Activated T-cell treated with anti-CD3 and anti-CD28 coated beads, Interleukin-2, amount 50 U/mL, for 72 hours (primary cell): ENCODE measurements around the gene KCNV2. TPM values are rescaled to one million over a fixed set of nuclear protein-coding genes. Genes with fewer than 3 reads are reported as not detected.

Experiments used
- ATAC-seq, 2 donors: fragments of 150-1000 bp; cut with Tn5 transposase; replicated peaks in 1 of 2; 2 replicates each; pipeline ENCODE4 v1.10.0; 2021; ENCODE audit warnings: moderate library complexity in 2 of 2, mild to moderate bottlenecking in 1 of 2
- DNase-seq, 2 donors: peaks; one replicate each; pipeline ENCODE4 v3.0.0; 2021 to 2022; ENCODE audit warnings: mixed read lengths in 1 of 2
- H3K27ac Mint-ChIP-seq: one replicate; pipeline ENCODE4 v1.8.0; 2022; ENCODE audit warnings: mild to moderate bottlenecking, moderate library complexity, mixed read lengths
- H3K27me3 Mint-ChIP-seq: one replicate; pipeline ENCODE4 v1.8.0; 2022; ENCODE audit warnings: low read depth, mixed read lengths
- H3K36me3 Mint-ChIP-seq, 2 donors: one replicate each; pipeline ENCODE4 v1.8.0; 2022; ENCODE audit warnings: mixed read lengths in 2 of 2, mild to moderate bottlenecking in 1 of 2; ENCODE audit not compliant: insufficient read depth in 2 of 2
- H3K4me1 Mint-ChIP-seq: one replicate; pipeline ENCODE4 v1.8.0; 2022; ENCODE audit warnings: low read depth, mixed read lengths
- H3K4me3 Mint-ChIP-seq, 2 donors: one replicate each; pipeline ENCODE4 v1.8.0; 2022; ENCODE audit warnings: mild to moderate bottlenecking in 2 of 2, mixed read lengths in 2 of 2, moderate library complexity in 2 of 2
- H3K9me3 Mint-ChIP-seq, 2 donors: one replicate each; pipeline ENCODE4 v1.8.0; 2022; ENCODE audit warnings: mixed read lengths in 2 of 2
- total RNA-seq, 2 donors: library from RNA; stranded (reverse); gene quantifications; one replicate each; pipeline ENCODE4 v1.2.3, GENCODE V29; 2022

Gene KCNV2
- not detected for total RNA-seq

- H3K4me1 Mint-ChIP-seq = no peaks in the 10 kb centered on the region
- no peak for ATAC-seq
Observed at GRCh38 chr9:2717385-2717784, at the start of gene KCNV2. Gene KCNV2 (plus strand): TSS chr9:2717510. CDS start chr9:2717740, 230 bp downstream.

GRCh38 chr9:2673161-2673560 lies 44.1 kb upstream of the KCNV2 start:
- ATAC-seq = no peak
- H3K36me3 Mint-ChIP-seq = no peaks in the 10 kb centered on the region
- no peaks in the 10 kb centered on the region for H3K9me3 Mint-ChIP-seq
- no peaks in the 10 kb centered on the region for H3K4me1 Mint-ChIP-seq
- H3K27me3 Mint-ChIP-seq = no peaks in the 10 kb centered on the region
- no peak for DNase-seq
- H3K4me3 Mint-ChIP-seq = no peak overlapping the region
- H3K27ac Mint-ChIP-seq = no peak overlapping the region

More at GRCh38 chr9:2717385-2717784, at the start of gene KCNV2:
- H3K27ac Mint-ChIP-seq = no peak within 1 kb of the TSS
- H3K9me3 Mint-ChIP-seq = peaks cover 3% of the 10 kb centered on the region in 2 donors
- H3K36me3 Mint-ChIP-seq = peaks cover 4 to 9% of the 10 kb centered on the region in 2 donors
- no peaks in the 10 kb centered on the region for H3K27me3 Mint-ChIP-seq
- H3K4me3 Mint-ChIP-seq = no peak within 1 kb of the TSS
- no peak for DNase-seq

DNA sequence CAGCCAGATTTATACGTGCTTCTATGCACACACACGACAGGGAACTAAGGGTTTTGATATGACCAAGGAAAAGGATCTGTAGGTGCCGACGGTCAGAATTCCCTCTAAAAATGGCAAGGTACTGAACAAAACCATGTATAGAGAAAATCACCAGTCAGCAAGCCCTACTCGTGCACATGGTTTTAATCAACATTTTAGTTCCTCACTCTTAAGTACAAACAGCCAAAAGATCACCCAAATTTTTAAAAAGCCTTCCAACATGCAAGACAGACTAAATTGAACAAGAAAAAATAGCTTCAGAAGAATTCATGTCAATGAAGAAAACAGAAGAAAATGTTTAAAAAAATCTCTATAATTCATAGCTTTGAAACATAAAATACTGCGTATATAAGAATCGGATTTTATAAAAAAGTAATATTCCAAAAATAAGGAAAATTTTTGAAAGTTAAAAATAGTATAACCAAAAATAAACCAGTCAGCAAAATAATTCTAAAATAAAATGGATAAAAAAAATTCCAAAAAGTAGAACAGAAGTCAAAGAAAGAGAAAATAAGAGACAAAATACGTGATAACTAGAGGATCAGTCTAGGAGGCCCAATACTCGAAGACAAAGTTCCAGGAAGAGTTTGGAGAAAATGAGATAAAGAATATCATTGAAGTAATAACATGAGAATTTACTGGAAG lies 43.0 kb upstream of the KCNV2 start:
- DNase-seq = no peak
- Mint-ChIP-seq H3K36me3 (no peaks in the 10 kb centered on the region), H3K4me1 (no peaks in the 10 kb centered on the region), H3K9me3 (no peaks in the 10 kb centered on the region), H3K27ac (no peak overlapping the region), H3K4me3 (no peak overlapping the region), H3K27me3 (no peaks in the 10 kb centered on the region)
- ATAC-seq = no peak

DNA sequence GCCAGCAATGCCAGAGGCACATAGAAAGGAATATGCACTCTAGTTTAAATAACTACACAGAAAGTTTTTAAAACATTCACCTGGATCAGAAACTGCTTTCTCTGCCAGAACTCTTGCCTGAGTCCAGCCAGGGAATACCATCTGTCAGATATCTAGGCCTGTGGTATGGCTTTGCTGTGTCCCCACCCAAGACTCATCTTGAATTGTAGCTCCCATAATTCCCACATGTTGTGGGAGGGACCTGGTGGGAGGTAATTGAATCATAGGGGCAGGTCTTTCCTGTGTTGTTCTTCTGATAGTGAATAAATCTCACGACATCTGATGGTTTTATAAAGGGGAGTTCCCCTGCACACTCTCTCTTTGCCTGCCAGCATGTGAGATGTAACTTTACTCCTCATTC lies 41.5 kb upstream of the KCNV2 start:
- H3K9me3 Mint-ChIP-seq = peaks cover 0 to 1% of the 10 kb centered on the region in 2 donors
- ATAC-seq (no peak), DNase-seq (no peak)
- no peak overlapping the region for H3K4me3 Mint-ChIP-seq
- no peaks in the 10 kb centered on the region for H3K4me1 Mint-ChIP-seq
- H3K36me3 Mint-ChIP-seq = no peaks in the 10 kb centered on the region
- no peaks in the 10 kb centered on the region for H3K27me3 Mint-ChIP-seq
- H3K27ac Mint-ChIP-seq = no peak overlapping the region

DNA sequence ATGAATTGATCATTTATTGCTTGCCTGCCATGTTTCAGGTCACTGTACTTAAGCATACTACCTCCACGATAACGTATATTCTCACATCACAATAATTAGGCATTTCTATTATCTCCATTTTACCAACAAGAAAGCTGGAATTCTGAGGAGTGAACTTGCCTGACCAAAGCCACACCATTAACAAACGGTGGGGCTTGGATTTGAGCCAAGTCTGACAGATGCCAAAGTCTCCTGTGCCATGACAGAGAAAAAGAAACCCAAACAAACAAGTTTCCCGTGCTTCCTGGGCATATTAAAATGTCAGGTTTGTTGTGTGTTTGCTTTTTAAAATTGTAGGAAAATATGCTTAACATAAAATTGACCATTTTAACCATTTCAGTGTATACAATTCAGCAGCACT lies 40.8 kb upstream of the KCNV2 start:
- ATAC-seq = no peak

GRCh38 chr9:2677915-2678889 lies 39.1 kb upstream of the KCNV2 start:
- DNase-seq (no peak), ATAC-seq (no peak)
- no peak overlapping the region for H3K4me3 Mint-ChIP-seq
- no peaks in the 10 kb centered on the region for H3K4me1 Mint-ChIP-seq
- no peak overlapping the region for H3K27ac Mint-ChIP-seq
- no peaks in the 10 kb centered on the region for H3K36me3 Mint-ChIP-seq
- H3K27me3 Mint-ChIP-seq = no peaks in the 10 kb centered on the region
- H3K9me3 Mint-ChIP-seq = peaks cover 0 to 1% of the 10 kb centered on the region in 2 donors

More for the DNA sequence above, 40.8 kb upstream of the KCNV2 start:
- DNase-seq = no peak
- no peaks in the 10 kb centered on the region for H3K4me1 Mint-ChIP-seq
- H3K27me3 Mint-ChIP-seq = no peaks in the 10 kb centered on the region
- no peak overlapping the region for H3K27ac Mint-ChIP-seq
- no peak overlapping the region for H3K4me3 Mint-ChIP-seq
- H3K9me3 Mint-ChIP-seq = peaks cover 0 to 1% of the 10 kb centered on the region in 2 donors
- H3K36me3 Mint-ChIP-seq = no peaks in the 10 kb centered on the region

- no peaks in the 10 kb centered on the region for H3K36me3 Mint-ChIP-seq
- no peak for ATAC-seq
- H3K4me3 Mint-ChIP-seq = no peak overlapping the region
- no peaks in the 10 kb centered on the region for H3K4me1 Mint-ChIP-seq
- H3K9me3 Mint-ChIP-seq = peaks cover 0 to 1% of the 10 kb centered on the region in 2 donors
- no peaks in the 10 kb centered on the region for H3K27me3 Mint-ChIP-seq
- no peak overlapping the region for H3K27ac Mint-ChIP-seq
- no peak for DNase-seq
Observed at GRCh38 chr9:2679011-2679410, 38.3 kb upstream of the KCNV2 start.

GRCh38 chr9:2681981-2682380 lies 35.3 kb upstream of the KCNV2 start:
- Mint-ChIP-seq H3K4me3 (no peak overlapping the region), H3K27me3 (no peaks in the 10 kb centered on the region), H3K9me3 (peaks cover 0 to 1% of the 10 kb centered on the region in 2 donors), H3K4me1 (no peaks in the 10 kb centered on the region), H3K36me3 (no peaks in the 10 kb centered on the region), H3K27ac (no peak overlapping the region)
- DNase-seq (no peak), ATAC-seq (no peak)

GRCh38 chr9:2686911-2687310 lies 30.4 kb upstream of the KCNV2 start:
- no peaks in the 10 kb centered on the region for H3K9me3 Mint-ChIP-seq
- no peak overlapping the region for H3K4me3 Mint-ChIP-seq
- H3K36me3 Mint-ChIP-seq = no peaks in the 10 kb centered on the region
- H3K27me3 Mint-ChIP-seq = no peaks in the 10 kb centered on the region
- no peak for ATAC-seq
- no peaks in the 10 kb centered on the region for H3K4me1 Mint-ChIP-seq
- no peak overlapping the region for H3K27ac Mint-ChIP-seq
- no peak for DNase-seq

DNA sequence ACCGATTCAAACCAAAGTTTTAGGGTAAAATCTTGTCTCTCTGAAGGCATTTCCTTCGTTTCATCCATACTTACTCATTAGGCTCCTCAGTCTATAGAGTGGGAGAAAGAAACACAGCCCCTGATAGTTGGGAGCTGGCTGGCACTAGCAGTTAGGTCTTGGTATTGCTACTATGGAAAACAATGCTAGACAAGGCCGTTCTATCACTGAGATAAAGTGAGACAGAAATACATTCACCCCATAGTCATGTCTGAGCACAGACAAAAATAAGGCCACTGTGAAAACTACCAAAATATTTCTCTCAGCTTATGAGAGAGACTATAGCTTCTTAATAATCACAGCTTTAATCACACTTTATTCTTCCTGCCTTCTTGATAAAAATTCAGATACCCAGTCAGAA lies 28.7 kb upstream of the KCNV2 start:
- Mint-ChIP-seq H3K9me3 (no peaks in the 10 kb centered on the region), H3K4me3 (no peak overlapping the region), H3K27ac (no peak overlapping the region), H3K36me3 (no peaks in the 10 kb centered on the region), H3K27me3 (no peaks in the 10 kb centered on the region), H3K4me1 (no peaks in the 10 kb centered on the region)
- ATAC-seq (no peak), DNase-seq (no peak)

DNA sequence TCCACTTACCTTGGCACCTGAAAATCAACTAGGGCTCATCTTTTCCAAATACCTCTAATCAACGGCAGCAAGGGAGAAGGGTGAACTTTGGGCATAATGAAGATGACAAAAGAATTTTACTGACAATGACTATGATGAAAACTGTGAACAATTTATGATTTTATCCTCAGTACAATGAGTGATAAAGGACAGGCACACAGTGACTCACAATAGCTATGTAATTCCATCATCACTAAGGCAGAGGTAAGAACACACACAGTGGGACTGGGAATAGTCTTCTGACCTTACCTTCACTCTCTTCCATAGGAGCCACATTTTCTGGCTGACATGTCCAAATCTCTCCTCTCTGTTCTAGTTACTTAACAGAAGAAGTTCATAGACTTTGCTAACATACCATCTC lies 26.1 kb upstream of the KCNV2 start:
- Mint-ChIP-seq H3K36me3 (no peaks in the 10 kb centered on the region), H3K9me3 (no peaks in the 10 kb centered on the region), H3K27me3 (no peaks in the 10 kb centered on the region), H3K4me1 (no peaks in the 10 kb centered on the region), H3K27ac (no peak overlapping the region), H3K4me3 (no peak overlapping the region)
- ATAC-seq (no peak), DNase-seq (no peak)

DNA sequence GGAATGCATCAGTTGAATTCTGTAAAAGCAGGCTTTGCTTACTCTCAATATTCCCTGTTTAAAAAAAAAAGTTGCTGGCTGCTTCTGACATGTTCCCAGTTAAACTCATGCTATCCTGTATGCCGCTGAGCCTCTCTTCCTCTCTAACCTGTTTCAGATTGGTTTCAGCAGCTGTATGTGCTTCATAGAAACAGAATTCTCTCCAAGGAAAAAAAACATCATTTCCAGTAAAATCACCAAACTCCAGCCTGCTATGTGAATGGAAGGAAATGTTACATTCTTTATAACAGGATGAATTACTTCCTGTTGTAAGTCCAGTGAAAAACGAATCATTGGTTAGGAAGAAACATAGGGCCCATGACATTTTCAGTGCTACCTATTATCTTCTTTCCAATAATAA lies 25.7 kb upstream of the KCNV2 start:
- Mint-ChIP-seq H3K9me3 (no peaks in the 10 kb centered on the region), H3K4me3 (no peak overlapping the region), H3K36me3 (no peaks in the 10 kb centered on the region), H3K4me1 (no peaks in the 10 kb centered on the region), H3K27me3 (no peaks in the 10 kb centered on the region), H3K27ac (no peak overlapping the region)
- DNase-seq (no peak), ATAC-seq (no peak)

- Mint-ChIP-seq H3K27me3 (no peaks in the 10 kb centered on the region), H3K4me1 (no peaks in the 10 kb centered on the region), H3K27ac (no peak overlapping the region), H3K9me3 (no peaks in the 10 kb centered on the region), H3K36me3 (no peaks in the 10 kb centered on the region), H3K4me3 (no peak overlapping the region)
- DNase-seq (no peak), ATAC-seq (no peak)
Observed at GRCh38 chr9:2693056-2693455, 24.3 kb upstream of the KCNV2 start.
